HG03159 (cell line): Measurements from ENCODE around the gene ZNF142.
A peak's percentile ranks its signal among the peaks of the same experiment; 100 is the strongest.

Experiments used
- ATAC-seq: cut with Tn5 transposase; IDR thresholded peaks from one replicate; pipeline ENCODE4 v1.9.1; 2021; ENCODE audit warnings: mild to moderate bottlenecking, moderate library complexity; ENCODE audit not compliant: unreplicated experiment

Gene ZNF142

GRCh38 chr2:218648088-218648786, 11.2 kb downstream of the ZNF142 start:
- ATAC-seq = peak; percentile 48

DNA sequence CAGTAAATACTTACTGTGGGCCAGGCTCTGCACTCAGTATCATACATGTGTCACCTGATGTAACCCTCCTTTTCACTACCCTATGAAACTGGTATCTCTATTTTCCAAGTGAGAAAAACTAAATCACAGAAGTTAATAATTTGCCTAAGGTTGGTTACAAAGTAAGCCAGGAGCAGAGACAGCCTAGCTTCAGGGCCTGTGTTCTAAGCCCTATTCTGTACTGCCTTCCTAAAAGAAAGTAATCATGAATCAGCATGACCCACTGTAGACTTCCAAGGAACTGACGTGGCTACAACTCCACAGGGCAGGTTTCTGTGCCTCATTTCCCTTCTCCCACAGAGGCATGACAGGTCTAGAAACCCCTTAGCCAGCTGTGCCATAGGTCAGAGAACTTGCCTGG, 14.3 kb downstream of the ZNF142 start:
- ATAC-seq = peak; percentile 47

- no peak for ATAC-seq
Observed at GRCh38 chr2:218644721-218645120, 14.7 kb downstream of the ZNF142 start.

DNA sequence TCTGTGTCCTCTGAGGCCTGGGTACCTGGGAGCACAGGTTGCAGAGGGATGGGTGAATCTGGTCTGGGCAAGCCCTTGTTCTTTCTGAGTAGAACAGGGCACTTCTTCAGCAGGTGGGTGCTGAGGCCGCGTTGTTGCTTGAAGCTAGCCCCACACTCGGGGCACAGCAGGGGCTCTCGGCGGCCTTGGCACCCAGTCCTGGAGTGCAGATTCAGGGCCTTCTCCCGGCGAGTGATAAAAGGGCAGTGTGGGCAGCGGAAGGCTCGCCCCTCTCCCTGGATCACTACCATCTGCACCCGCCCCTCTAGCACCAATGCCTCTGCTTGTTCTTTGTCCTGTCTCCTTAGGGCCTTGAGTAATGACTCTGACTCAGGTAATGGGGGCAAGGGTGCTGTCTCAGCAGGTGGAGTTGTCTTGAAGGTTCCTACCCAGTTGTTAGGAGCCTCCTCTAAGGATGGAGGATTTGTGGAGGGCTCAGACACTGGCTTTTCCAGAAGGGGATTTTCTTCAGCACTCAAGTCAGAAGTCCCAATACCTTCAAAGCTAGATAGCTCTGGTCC, 15.6 kb downstream of the ZNF142 start:
- no peak for ATAC-seq

GRCh38 chr2:218642786-218643185, 16.6 kb downstream of the ZNF142 start:
- no peak for ATAC-seq

DNA sequence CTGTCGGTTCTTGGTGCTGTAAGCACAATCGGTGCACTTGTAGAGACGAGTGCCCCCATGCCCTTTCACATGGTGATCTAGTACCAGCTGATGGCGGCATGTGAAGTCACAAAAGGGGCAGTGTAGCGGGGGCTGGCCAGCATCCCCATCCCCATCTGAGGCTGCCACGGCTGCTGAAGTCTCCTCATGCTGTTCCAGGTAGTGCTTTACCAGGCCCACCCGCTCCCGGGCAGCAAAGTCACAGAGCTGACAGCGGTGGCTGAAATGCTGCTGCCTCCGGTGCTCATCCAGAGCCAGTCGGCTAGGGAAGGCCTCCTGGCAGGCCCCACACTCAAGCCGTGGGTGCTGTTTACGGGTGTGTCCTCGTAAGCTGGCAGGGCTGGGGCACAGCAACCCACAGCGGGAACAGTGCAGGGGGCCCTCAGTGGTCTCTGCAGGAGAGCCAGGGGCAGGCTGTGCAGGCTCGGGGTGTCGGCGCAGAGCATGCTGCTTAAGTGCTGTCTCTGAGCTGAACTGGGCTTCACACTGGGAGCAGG, 17.2 kb downstream of the ZNF142 start:
- no peak for ATAC-seq

- ATAC-seq = no peak
Observed at GRCh38 chr2:218638372-218638771, 21.1 kb downstream of the ZNF142 start.

GRCh38 chr2:218635719-218636118, 23.7 kb downstream of the ZNF142 start:
- no peak for ATAC-seq

DNA sequence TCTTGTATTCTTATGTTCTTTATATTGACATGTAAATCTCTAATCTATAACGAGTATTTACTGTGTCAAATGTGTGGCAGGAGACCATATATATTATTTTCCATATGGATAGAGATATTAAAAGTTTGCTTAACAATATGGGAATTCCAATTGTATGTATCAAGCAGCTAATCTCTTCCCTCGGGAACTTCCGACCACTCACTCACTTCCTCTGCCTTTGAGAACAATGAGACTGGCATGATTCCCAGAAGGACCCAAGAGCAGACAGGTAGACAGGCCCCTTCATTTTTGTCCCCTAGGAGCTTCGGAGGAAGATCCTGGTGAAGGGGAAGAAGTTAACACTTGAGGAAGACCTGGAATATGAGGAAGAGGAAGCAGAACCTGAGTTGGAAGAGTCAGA, 27.6 kb downstream of the ZNF142 start:
- no peak for ATAC-seq

DNA sequence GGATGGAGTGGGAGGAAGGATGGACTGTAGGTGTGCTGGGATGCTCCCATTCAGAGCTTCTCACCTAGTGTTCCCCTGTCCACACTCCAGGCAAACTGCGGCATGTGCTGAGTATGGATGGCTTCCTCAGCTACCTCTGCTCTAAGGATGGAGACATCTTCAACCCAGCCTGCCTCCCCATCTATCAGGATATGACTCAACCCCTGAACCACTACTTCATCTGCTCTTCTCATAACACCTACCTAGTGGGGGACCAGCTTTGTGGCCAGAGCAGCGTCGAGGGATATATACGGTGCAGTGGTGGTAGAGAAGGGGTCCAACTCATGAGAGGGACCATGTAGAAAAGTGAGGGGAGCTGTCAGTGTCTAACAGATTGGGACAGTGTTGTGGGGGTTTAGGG, 31.5 kb downstream of the ZNF142 start:
- no peak for ATAC-seq

DNA sequence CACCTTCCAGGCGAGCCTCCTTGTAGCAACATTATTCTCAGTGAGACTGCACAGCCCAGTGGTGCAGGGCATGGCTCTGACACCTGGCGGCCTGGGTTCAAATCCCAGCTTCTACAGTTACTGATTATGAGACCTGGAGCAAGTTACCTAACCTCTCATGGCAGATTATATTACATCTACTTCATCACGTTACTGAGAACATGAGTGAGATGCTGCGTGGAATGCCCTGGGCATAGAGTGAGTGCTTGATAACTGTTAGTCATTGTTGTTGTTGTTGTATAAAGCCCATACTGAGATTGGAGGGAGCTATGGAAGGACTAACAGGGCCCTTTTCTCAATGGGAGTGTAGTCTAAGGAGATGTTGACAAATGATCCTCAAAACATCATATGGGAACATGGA, 33.1 kb downstream of the ZNF142 start:
- no peak for ATAC-seq

- no peak for ATAC-seq
Observed at GRCh38 chr2:218623366-218623705, 36.1 kb downstream of the ZNF142 start.

- ATAC-seq = no peak
Observed at GRCh38 chr2:218622606-218623365, 36.6 kb downstream of the ZNF142 start.

DNA sequence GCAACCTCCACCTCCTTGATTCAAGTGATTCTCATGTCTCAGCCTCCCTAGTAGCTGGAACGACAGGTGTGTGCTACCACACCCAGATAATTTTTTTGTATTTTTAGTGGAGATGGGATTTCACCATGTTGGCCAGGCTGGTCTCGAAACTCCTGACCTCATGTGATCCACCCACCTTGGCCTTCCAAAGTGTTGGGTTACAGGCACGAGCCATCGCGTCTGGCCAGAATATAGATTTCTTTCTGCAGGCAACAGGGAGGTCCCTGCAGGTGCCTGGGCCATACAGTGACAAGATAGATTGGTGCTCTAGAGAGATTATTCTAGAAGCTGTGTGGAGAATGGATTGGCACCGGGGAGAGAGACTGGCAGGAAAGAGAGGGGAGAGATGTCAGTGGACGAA, 38.4 kb downstream of the ZNF142 start:
- ATAC-seq = no peak

DNA sequence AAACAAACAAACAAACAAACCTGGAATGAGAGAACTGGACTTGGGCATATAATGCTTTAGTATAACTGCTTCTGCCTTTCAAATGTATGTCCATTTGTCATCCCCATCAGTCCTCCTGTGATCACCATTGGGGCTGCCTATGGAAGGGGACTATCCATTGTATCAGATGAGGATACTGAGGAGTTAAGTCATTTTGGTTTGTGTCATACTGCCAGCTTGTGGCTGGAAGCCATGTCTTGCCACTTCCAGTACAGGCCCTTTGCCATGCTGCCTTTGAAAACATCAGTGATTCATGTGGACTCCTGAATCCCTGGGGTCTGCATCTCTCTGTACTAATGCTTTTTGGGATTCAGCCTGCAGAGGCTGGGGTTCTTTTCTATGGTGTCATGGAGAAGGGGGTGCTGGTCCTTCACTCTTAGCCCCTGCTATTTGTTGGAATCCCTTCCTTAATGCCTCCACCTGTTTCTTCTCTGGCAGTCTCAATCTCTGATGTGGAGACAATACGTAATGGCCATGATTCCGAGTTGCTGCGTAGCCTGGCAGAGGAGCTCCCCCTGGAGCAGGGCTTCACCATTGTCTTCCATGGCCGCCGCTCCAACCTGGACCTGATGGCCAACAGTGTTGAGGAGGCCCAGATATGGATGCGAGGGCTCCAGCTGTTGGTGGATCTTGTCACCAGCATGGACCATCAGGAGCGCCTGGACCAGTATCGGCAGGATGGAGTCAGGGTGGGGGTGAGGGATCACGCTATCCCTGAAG, 41.1 kb downstream of the ZNF142 start:
- no peak for ATAC-seq

GRCh38 chr2:218615868-218616315, 43.5 kb downstream of the ZNF142 start:
- ATAC-seq = no peak

- no peak for ATAC-seq
Observed at GRCh38 chr2:218607436-218608115, 51.8 kb downstream of the ZNF142 start, which contains the start of gene PLCD4. Gene PLCD4 (plus strand): TSS chr2:218607899. CDS start chr2:218615740, 7,841 bp downstream.

- no peak for ATAC-seq
Observed at GRCh38 chr2:218605432-218605831, 54.0 kb downstream of the ZNF142 start.
